Kidney glomerular epithelial cell (primary cell): Measurements from ENCODE around the gene NAALAD2.
"Not testable (repeated sequence)": the region's sequence is repeated elsewhere in the genome, so short reads cannot be mapped to it uniquely, and the experiment has no call there.

Experiments
- DNase-seq: peaks from one replicate; lab custom pipeline; 2025; lab: John Stamatoyannopoulos, UW

NAALAD2 gene

DNA sequence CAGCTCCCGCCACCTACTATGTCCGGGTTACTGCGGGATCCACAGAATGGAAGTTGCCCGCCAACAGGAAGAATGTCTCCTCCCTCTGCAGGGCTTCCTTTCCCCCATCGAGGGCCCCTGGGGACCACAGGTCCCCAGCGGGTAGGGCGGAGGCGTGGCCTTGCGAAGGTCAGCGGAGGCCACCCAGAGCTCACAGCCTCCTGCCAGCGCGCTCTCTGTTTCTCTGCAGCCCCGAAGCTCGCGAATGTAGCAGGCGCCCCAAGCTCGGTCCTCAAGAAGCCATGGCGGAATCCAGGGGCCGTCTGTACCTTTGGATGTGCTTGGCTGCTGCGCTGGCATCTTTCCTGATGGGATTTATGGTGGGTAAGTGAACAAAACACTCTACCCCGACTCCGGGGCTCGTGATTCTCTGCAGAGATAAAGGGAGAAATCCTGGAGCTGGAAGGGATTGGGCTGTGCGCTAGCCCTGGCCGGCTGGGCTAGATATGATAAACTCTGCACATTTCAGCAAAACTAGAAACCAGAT is at the start of gene NAALAD2:
TSS of gene NAALAD2 (plus strand) at position 186 of the 526 bp plus-strand sequence. CDS start at position 282, 96 bp downstream.
- DNase-seq: no peak

DNA sequence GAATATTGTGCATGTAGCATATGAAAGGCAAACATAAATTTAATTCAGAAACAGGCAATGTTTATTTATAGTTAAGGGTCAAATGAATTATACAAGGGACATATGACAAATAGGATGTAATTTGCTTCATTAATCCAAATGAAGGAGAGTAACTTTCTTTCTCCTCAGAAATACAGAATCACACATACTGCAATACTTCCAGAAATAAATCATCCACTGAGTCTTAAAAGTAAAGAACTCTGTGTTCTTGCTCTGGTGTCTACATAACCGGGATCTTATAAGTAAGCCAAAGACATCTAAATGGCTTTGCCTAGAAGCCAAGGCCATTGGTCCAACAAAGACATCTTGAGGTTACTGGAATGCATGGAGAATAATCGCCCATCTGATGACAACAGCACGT is 48.8 kb upstream of the NAALAD2 start, which contains the start of gene UBTFL1:
TSS of gene UBTFL1 (plus strand) at position 301 of the 400 bp plus-strand sequence. CDS start at position 301, 0 bp downstream.
- DNase-seq: not testable (repeated sequence)

DNA sequence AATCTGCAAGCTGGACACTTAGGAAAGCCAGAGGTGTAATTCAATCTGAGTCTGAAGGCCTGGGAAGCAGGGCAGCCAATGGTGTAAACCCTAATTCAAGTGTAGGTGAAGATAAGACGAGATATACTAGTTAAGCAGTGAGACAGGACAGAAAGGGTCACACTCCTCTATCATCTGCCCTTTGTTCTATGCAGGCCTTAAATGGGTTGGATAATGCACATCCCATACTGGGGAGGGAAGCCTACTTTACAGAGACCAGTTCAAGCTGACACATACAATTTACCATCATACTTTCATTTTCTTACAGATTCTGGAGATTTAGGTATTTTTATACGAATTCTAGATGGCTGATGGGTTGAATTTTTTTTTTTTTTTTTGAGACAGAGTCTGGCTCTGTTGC is 45.7 kb upstream of the NAALAD2 start:
- not testable (repeated sequence) for DNase-seq

DNA sequence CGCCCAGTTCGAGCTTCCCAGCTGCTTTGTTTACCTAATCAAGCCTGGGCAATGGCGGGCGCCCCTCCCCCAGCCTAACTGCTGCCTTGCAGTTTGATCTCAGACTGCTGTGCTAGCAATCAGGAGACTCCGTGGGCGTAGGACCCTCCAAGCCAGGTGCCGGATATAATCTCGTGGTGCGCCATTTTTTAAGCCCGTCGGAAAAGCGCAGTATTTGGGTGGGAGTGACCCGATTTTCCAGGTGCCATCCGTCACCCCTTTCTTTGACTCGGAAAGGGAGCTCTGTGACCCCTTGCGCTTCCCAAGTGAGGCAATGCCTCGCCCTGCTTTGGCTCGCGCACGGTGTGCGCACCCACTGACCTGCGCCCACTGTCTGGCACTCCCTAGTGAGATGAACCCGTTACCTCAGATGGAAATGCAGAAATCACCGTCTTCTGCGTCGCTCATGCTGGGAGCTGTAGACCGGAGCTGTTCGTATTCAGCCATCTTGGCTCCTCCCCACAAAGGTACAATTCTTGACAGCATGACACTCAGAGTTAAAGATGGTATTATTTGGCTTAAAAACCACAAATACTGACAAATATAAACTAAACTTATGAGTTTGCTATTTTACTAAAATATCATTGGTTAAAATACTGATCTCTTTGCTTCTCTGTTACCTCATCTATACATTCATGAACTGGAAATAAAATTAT is 39.1 kb upstream of the NAALAD2 start:
- DNase-seq: not testable (repeated sequence)

DNA sequence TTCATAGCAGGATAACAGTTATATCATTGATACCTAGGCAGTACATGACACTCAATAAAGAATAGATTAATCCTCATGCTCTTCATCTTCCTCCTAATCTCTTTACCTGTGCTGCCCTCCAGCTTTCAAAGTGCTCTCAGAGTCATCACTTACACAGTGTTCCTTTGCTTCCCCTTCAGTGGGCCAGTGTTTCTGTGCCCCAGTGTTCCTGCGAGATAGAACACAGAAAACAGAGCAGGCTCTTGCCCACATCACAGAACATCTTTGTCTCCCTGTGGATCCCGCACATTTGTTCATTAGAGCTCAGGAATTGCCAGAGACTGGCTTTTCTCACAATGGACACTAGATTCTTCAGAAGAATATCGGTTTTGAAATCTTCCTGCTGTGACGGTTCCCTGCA is 36.2 kb upstream of the NAALAD2 start:
- not testable (repeated sequence) for DNase-seq

DNA sequence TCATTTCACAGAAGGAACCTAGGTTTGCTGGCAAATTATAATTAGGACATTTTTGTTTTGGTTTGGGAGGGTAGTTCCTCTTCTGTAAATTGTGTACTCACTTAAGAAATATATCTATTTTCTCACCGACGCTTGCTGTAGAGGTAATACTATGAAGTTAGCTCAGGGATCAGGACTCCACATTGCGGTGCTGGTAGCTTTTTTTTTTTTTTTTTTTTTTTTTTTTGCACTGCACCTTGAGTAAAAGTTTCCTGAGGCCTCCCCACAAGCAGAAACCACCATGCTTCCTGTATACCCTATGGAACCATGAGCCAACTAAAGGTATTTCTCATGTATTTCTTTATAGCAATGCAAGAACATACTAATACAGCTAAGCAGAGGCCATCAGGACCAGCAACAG is 34.0 kb upstream of the NAALAD2 start:
- no peak for DNase-seq

DNA sequence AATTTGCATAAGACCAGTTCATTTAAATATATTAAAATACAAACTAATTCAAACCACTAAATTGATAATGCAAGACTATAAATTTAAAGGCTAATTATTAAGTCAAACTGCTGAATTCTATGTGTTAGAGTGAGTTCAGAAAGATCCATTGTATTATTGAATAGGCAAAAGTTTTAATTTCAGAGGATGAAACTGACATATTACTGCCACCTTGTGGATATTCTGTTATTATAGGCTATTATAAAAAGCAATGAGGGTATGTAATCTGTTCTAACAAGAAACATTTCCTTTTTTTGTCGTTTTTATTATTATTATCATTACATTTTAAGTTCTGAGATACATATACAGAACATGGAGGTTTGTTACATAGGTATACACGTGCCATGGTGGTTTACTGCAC is 20.9 kb upstream of the NAALAD2 start:
- no peak for DNase-seq

DNA sequence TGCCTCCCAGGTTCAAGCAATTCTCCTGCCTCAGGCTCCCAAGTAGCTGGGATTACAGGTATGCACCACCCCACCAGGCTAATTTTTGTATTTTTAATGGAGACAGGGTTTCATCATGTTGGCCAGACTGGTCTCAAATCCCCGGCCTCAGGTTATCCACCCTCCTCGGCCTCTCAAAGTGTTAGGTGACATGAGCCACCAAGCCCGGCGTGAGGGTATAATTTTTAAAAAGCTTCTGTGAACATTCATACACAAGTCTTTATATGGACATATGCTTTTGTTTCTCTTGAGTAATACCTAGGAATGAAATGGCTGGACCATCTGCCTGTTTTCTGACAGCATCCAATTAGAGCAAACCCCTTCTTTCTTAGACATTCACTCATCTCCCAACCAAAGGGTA is 14.3 kb upstream of the NAALAD2 start:
- DNase-seq: no peak

DNA sequence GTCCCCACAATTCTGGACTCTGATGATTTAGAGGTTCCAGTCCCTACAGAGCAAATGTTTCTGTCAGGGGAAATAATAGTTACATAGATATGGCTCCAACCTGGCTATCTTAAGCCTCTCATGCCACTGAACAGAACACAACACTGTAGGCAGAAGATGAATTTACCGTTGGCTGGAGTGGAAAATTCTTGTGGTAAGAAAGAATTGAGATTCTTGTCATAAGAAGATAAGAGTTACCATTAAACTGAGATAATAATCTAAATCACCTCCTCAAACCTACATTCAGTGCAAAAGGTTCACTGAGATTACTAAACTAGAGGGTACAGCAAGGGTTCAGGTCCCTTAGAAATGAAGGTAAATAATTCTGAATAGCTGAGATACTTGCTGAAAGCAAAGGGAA is 10.1 kb upstream of the NAALAD2 start:
- DNase-seq: no peak

DNA sequence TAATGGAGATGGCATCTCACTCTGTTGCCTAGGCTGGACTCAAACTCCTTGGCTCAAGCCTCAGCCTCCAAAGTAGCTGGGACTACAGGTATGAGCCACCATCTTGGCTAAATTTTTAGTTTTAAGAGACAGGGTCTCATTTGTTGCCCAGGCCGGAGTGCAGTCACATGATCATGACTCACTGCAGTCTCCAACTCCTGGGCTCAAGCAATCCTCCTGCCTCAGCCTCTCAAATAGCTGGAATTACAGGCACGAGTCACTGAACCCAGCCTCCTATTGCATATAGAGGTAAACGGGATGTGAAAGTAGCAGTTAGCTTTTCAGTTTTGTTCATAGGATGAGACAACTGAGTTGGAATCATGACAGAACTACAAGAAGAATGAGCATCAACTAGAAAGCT is 9.5 kb upstream of the NAALAD2 start:
- DNase-seq: no peak

DNA sequence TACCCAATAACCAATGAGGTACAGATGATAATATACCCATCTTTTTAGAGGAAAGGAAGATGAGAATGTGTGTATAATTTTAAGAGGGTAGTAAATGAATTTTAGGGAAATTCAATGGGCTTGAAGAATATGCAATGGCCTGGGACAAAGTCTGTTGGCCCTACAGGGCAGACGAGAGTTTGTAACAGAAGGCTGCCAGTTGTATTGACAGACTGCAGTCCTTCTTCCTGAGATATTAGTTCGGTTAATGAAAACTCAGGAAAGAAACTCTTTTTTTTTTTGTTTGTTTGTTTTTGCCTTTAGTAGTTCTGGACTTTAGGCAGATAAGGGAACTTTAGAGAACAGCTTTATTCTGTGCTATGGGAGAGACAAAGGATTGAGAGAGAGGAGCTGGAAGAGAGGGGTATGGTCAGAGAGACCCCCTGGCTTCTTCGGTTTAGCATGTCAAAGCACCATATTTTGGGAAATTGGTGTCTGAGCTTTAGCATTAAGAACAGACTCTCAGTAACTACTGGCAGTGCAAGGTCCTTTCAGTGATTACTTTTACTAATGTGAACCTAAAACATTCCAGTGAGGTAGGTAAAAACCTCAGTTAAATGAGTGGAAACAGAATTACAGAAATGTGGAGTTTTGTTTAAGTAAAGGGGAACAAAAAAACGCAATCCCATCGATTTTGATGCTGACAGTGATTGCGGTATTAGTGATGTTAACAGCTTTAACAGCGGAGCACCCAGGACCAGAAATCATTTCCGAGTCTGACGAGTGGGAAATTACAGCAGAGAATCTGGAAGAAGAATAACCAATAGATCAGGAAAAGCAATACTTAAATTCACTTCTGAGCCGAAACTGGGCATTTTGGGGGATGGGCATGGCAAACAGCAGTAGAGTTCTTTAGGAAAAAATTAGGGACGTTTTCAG is 644 bp upstream of the NAALAD2 start:
- no peak for DNase-seq

DNA sequence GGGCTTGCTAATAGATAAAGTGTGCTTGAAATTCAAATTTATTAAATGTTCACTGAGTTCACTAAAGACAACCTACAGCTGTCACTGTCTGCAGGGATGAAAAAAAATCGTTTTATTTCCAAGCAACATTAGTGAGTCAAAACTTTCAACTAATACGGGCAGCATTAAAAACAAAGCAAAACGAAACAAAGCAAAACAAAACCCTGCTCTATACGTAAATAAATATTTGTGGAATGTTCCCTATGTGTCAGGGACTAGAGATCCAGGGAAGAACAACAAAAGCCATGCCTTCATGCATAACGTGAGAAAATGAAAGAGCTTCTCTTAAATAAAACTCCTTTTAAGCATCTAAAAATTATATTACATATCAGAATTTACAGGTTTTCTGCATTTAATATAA is 553 bp downstream of the NAALAD2 start:
- no peak for DNase-seq

DNA sequence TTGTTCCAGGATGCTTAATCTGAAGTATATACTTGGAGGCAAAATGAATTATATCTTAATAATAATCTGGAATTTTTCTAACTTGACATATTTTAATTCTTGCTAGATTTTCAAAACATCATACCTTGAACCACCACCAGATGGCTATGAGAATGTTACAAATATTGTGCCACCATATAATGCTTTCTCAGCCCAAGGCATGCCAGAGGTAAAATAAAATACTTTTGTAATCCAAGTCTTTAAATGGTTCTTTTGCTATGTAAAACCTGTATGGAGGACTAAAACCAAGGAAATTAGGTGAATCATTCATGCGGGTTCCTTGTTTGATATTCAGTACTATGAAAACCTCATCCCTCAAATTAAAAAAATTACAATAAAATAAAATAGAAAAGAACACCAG is 14.4 kb downstream of the NAALAD2 start:
- no peak for DNase-seq

DNA sequence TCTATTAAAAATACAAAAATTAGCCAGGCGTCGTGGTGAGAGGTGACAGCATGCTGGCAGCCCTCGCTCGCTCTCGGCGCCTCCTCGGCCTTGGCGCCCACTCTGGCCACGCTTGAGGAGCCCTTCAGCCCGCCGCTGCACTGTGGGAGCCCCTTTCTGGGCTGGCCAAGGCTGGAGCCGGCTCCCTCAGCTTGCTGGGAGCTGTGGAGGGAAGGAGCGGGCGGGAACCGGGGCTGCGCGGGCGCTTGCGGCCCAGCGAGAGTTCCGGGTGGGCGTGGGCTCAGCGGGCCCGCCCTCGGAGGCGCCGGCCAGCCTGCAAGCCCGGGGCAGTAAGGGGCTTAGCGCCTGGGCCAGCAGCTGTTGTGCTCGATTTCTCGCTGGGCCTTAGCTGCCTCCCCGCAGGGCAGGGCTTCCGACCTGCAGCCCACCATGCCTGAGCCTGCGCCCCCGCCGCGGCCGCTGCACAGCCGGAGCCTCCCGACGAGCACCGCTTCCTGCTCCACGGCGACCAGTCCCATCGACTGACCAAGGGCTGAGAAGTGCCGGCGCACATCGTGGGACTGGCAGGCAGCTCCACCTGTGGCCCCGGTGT is 32.6 kb downstream of the NAALAD2 start:
- not testable (repeated sequence) for DNase-seq

DNA sequence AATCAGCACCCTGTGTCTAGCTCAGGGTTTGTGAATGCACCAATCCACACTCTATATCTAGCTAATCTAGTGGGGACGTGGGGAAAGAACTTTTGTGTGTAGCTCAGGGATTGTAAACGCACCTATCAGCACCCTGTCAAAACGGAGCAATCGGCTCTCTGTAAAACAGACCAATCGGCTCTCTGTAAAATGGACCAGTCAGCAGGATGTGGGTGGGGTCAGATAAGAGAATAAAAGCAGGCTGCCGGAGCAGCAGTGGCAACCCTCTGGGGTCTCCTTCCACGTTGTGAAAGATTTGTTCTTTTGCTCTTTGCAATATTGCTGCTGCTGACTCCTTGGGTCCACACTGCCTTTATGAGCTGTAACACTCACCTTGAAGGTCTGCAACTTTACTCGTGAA is 33.2 kb downstream of the NAALAD2 start:
- DNase-seq: not testable (repeated sequence)

DNA sequence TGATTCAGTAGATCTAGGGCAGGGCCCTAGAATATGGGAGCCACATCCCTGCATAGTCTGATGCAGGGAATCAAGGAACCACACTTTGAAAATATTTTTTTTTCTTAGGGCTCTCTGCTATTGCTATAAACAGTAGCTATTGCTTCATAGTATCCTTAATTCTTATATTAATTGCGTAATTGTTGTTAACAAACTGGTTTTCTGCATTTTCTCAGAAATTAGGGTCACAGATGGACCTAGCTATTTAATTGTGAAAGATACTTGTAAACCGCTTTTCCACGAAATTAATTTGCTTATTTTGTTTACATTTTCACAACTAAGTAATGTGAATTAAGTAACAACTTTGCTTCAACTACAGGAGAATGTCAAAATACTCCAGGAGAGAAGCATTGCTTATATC is 34.1 kb downstream of the NAALAD2 start:
- DNase-seq: no peak

DNA sequence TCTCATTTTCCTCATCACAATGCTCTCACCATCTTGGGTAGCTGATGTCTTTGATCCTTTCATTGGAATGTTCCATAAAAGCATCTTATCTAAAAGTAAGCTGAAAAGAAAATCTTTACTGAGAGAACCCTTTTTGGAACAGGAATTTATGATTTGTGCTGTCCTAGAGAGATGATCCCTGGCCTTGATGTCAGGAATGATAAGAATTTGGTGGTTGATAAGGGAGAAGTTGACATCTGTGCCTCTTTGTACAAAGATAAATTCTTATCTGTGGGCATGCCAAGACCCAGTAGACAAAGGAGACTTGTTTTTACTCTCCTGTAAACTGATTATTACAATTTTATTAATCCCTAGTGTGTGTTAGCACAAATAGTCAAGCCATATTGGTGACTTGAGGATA is 36.9 kb downstream of the NAALAD2 start:
- DNase-seq: no peak

DNA sequence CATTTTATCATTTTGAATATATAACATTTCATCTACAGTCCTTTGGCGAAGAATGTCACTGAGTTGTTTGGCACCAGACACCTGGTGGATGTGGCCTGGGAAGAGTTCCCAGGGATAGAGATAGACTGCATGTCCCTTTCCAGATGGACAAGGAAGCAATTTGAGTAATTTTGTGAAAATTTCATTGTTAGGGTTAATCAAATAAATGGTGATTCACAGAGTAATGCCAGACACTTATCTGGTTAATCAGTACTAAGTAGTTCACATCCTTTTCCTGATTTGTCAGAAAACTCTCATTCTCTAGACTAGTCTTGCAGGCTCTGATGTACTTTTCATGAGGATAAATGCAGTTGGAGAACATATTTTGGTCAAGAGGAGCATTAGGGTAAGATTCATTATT is 41.6 kb downstream of the NAALAD2 start:
- peak; percentile 28 for DNase-seq

DNA sequence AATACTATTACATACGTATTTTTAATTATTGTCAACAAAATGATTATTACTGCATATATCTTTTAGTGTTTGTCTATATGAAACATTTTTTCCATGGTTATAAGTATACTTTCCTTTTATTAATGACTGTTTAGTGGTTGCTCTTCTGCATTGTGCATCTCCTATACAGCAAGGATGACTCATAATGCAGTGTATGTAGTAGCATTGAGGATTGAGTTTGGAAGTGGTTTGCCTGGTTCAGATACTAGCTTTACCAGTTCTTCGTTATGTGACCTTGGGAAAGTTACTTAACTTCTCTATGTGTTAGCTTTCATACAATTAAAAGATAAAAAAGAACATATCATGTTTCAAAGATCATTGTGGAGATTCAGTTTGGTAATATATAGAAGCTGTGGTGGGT is 44.3 kb downstream of the NAALAD2 start:
- no peak for DNase-seq

DNA sequence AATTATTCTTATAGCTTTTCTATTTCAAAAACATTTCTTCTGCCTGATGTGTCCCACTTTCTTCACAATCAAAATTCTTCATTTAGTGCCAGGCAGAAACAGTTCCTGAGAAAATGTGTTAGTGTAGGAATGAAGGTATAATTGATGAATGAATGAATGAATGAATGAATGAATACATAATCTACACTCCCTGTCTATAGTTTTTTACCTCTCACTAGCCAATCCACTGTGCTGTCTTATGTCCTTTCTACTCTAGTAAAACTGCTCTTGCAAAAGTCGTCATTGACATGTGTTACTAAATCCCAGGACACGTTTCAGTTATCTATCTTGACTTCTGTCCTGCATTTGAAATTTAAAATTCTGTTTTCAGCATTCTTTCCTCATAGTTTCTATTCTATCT is 45.5 kb downstream of the NAALAD2 start:
- no peak for DNase-seq

DNA sequence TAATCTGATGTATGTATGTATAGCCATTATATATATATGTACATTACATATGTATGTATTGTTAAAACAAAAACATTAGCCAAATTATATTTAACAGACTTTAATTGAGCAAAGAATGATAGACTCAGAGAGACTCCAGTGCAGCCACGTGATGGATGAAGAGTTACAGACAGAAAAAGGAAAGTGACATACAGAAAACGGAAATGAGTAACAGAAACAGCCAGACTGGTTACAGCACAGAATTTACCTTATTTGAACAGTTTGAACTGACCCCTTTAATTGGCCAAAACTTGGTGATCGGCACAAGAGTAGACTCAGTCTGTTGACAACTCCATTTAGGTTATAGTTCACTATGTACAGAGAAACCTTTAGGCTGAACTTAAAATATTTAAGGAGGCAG is 53.4 kb downstream of the NAALAD2 start:
- no peak for DNase-seq

DNA sequence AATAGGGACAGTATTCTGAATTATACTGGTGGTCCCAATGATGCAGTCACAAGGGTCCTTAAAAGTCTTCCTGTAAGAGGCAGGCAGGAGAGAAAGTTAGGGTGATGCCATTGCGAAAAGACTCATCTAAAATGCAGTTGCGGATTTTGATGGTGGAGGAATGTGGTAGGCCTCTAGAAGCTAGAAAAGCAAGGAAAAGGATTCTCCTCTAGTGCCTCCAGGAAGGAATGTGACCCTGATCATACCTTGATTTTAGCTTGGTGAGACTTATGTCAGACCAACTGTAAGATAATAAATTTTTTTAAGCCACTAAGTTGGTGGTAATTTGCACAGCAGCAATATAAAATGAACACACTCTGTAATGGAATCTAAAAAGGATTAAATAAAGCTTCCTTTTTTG is 54.5 kb downstream of the NAALAD2 start:
- no peak for DNase-seq
